ENCODE results near the gene TRIM9.

TRIM9 gene
- 0 to 0.34 reads per million in 2 donors for total RNA-seq

DNA sequence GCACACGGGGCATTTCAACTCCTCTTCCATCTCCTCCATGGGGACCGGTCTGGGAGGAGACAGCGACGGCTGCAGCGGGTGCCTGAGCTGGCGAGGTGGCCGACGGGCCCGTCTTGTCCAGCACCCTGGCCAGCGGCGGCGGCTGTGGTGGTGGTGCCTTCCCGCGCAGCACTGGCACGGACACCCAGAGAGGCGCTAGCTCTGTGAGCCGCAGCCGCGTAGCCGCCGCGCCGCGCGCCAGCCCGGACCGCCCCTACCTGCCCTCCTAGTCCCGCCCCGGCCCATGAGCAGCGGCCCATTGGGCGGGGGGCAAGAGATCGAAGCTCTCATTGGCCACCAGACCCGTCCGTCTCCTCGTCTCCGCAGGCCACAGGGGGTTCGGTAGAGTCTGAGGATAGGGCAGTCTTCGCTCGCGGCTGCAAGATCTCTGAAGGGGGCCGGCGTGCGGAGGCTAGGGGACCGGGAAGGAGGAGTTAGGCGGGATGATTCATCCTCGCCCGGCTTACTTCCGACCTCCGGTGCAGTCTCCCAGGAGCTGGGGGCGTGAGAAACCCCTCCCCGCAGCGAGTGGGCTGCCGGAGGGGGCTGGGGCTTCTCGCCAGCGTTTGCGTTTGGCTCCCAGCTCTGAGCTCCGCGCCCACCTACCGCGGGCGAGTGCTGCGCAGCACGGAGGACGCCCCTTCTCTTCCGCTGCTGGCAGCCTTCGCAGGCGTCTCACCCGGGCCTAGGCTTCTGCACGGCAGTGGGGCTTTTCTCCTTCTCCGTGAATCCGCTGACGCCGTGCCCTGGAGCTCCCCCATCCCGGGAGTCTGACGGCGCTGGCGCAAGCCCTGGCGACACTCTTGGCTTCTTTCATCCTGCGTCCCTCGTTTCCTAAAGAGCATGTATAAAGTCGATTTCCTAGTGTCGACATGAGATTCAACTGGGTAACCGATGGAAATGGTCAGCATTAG, at the start of gene TRIM9:
Gene TRIM9, minus strand, starts transcription at position 205 of the 953 bp plus-strand sequence. Its CDS starts 166 bp downstream, at position 39.
- DNase-seq, result peak; percentile 56 to 94 (median 80)

DNA sequence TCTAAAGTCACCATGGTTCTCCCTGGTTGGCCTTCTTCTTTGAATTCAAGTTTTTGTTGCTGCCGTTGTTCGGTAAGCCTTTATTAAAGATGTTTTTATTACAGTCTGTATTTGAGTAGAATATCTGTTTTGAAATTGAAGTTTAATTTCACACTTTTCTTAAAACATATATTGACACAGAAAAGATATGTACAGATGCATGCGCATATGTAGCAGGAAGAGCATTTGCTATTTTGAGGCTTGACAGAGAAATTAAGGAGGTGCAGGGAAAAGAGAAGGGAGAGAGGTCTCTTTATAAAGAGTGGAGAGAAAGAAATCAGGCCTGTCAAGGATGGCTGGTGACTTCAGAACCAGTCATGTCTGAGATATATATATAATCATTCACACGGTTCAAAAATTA, 46.0 kb upstream of the TRIM9 start:
- DNase-seq, result no peak

GRCh38 chr14:51140338-51140737, 45.4 kb upstream of the TRIM9 start:
- no peak for DNase-seq

- no peak for DNase-seq
These were observed 44.3 kb upstream of the TRIM9 start for GRCh38 chr14:51139121-51139681.

DNA sequence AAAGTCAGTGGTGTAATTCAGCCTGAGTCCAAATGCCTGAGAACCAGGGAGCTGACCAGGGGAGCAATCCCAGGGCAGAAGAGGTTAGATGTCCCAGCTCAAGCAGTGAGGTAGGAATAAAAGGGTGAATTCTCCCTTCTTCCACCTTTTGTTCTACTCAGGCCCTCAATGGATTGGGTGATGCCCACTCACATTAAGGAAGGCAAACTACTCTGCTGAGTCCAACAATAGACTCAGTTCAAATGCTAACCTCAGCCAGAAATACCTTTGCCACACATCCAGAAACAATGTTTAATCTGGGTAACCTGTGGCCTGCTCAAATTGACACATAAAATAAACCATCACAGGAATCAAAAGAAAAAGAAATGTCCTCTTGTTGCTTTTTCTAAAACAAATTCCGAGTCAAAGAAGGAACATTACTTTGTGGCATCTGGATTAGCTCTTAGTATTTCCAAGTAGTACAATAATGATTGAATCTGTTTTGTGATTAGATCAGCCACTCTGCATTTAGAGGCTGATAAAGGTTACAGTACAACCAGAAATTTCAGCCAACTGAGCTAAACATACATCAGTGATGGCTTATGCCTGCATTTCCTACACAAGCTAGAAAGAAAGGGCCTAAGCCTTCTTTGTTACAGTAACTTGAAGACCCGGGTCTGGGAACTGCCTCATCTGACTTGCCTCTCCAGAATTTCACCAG, 43.6 kb upstream of the TRIM9 start:
- no peak for DNase-seq

DNA sequence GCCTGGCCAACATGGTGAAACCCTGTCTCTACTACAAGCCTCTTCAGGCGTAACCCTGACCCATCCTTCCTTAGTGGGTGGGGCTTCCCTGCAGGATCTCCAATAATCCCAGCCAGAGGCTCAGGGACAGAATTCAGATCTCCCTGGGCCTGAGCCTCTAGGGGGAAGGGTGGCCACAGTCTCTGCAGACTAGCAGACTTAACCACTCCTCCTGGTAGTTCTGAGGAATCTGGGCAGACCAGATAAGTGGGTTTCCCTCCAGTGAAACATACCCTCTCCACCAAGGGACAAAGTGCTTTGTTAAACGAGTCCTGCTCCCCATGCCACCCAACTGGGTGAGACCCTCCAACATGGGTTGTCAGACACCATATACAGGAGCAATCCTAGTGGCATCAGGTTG, 36.6 kb upstream of the TRIM9 start:
- DNase-seq, result no peak

GRCh38 chr14:51129130-51129529, 34.2 kb upstream of the TRIM9 start:
- DNase-seq, result no peak

DNA sequence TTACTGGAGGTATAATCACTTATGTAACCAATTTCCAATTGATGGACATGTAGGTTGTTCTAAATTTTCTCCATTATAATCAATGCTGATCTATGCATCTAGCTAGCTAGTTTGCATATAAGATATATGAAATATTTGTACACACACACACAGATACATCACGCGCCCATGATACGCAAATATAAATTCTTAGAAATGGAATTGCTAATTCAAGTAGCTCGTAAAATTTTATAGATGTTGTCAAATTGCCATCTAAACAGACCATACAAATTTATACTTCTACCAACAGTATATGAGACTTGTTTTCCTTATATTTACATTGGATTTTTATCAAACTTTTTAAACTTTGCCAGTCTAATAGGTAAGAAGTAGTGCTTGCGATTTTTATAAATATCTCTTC, 29.1 kb upstream of the TRIM9 start:
- DNase-seq, result no peak

- DNase-seq, result no peak
These were observed 26.2 kb upstream of the TRIM9 start for GRCh38 chr14:51121096-51121495.

GRCh38 chr14:51119411-51120051, 24.6 kb upstream of the TRIM9 start:
- no peak for DNase-seq

DNA sequence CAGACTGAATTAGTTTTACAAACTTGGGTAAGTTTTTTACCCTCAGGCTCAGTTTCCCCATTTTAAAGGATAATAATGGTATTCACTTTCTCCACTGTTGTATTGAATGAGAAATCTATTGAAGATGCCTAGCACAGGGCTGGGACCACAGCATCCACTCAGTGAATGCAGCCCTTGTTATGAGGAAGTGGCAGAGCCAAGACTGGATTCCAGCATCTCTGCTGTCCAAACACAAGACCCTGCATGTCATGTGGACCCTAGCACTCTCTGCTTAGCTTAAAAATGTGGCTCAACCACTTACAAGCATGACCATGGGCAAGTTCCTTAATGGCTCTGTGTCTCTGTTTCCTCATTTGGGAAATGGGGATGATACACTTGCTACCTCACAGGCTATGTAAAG, 24.1 kb upstream of the TRIM9 start:
- DNase-seq, result no peak

- no peak for DNase-seq
These were observed 22.7 kb upstream of the TRIM9 start for GRCh38 chr14:51117593-51117992.

GRCh38 chr14:51116682-51117081, 21.8 kb upstream of the TRIM9 start:
- DNase-seq, result no peak

- DNase-seq, result no peak
These were observed 14.7 kb upstream of the TRIM9 start for GRCh38 chr14:51109651-51110050.

DNA sequence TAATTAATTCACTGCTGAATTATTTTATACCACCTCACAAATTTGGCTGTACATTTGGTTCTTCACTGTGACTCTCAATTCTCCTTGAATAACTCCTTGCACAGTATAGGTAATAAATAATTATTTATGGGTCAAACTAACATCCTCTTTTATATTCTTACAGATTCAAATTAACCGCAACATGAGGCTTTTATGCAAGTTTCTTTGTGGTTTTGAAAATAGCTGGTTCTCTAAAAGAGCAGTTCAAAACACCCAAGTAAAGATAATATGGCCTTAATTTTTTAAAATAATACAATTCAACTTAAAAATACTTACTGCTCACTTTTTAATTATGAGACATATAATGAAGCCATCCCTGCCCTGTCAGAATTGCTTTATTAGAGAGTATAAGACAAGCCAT, 12.9 kb upstream of the TRIM9 start:
- DNase-seq, result no peak

GRCh38 chr14:51104467-51104866, 9.6 kb upstream of the TRIM9 start:
- no peak for DNase-seq

GRCh38 chr14:51097287-51097686, 2.4 kb upstream of the TRIM9 start:
- no peak for DNase-seq

DNA sequence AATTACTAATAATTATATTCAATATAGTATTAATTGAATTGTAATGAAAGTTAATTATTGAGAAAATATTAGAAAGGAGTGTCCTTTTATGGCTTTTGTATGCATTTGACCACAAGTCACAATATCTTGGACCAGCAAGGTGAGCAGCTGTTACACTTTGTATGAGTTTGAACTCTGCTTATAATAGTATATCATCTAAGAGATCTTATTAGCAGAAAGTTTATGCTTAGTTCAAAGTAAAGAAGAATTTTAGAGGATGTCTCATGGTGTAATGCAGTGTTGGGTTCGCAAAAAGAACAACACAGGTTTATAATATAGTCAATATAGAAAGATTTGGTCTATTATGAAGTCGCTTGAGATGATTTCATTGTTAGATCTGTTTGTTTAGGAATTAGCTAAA, 2.0 kb upstream of the TRIM9 start:
- DNase-seq, result no peak

GRCh38 chr14:51095854-51096823, 1.2 kb upstream of the TRIM9 start:
- peak in 1 of 5 experiments; percentile 6 for DNase-seq

DNA sequence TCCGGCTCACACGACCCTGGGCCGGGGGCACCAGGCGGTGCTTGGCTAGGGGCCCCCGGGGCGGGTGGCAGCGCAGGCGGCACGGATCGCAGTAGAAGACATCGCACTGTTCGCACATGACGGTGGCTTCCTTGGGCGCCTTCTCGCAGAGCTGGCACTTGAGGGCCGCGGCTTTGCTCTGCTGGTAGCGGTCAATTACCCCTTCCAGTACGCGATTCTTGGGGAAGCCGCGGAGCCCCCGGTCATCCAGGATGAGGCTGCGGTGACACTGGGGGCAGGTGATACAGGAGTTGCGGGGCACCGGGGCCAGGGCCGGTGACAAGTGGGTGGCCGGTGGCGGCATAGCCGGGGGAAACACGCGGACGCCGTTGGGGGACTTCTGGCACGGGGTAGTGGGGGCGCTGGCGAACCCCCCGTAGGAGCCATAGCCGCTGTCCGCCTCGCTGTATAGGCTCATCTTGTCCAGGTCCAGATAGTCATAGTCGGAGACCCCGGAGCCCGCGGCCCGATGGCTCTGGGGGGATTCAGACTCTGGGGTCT, 553 bp downstream of the TRIM9 start:
- DNase-seq, result peak in 1 of 5 experiments; percentile 35

Measured in T-helper 2 cell (primary cell).